ENCODE measurements around the gene GPC3.
"Not testable (repeated sequence)": the region's sequence is repeated elsewhere in the genome, so short reads cannot be mapped to it uniquely, and the experiment has no call there.

GPC3 gene

DNA sequence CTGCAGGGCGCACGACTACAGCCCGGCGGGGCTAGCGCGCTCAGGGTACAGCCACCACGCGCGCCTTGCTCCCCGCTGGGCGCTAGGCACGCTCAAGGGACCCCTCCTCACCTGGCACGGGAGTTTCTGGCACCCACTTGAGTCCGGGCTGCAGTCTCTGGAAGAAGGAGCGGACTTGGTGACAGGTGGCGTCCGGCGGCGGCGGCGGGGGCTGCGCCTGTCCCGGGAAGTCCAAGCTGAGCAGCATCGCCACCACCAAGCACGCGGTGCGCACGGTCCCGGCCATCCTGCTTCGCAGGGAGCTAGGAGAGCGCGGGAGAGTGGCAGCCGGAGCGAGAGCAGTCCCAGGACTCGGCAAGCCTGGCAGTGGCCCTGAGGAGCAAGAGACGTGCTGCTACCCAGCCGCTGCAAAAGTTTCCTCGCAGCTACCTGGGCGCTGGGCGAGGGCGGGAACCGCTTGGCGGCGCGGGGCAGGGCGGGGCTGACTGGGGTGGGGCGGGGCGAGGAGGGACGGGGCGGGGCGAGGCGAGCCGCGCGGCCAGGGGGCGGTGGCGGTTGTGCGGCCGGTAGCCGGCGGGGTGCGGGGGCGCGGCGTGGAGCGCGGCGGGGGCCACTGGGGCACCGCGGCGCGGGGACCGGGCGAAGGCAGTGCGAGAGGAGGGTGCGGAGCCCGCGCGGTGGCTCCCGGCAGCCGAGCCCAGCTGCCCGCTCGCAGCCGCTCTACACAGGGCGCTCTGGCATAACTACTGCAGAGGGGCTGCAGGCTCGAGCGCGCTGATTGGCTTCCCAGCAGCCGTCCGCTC lies at the start of gene GPC3:
Gene GPC3 (minus strand): TSS at position 431 of the 803 bp plus-strand sequence.
- no peak for DNase-seq (ENCODE audit: low read depth)

DNA sequence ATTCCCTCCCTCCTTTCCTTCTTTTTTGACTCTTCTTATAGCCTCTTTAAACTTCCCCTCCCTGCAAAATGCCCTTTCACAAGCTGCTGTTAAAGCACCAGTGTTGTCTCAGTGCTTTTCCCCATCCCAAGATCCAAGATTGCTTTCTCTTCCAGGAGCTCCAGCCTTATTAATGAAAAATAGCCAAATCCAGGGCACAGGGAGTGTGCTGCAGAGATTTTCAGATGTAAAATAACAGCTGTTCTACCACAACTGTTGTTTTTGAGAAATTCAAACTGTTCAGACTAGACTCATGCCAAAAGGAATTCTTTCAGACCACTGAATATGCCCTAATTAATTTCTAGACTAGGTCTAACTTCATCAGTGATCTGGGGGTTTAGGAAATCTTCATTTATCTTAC lies 47.0 kb upstream of the GPC3 start:
- DNase-seq (ENCODE audit: low read depth), result no peak

DNA sequence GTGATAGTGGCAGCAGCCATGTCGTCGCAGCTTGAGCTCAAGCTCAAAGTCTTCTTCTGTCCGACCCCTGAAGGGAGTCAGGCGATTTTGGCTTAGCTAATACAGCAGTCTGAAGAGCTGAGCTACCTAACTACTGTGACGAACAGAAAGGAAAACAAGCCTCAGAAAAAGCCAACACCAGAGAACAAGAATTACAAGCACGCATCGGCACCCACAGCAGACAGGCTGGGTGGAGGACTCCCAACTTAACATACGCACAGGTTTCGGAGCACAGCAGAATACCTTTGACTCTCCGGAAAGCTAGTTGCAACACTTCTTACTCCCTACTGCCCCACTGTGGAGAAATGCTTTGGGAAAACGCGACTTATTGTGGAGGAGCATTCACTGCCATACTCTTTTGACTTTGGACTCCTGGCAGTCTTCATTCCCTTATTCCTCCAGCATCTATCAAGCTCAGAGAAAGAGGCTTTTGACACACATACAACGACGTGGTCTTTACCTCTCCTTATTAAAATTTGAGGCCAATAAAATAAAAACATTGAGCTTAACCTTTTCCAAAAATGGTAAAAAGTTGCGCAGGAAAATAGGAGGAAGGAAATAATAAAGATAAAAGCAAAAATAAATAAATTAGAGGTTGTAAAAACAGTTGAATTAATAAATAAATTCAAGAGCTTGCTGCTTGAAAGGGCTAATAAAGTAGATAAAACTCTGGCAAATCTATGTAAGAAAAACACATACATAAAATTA lies 41.3 kb upstream of the GPC3 start:
- DNase-seq (ENCODE audit: low read depth), result peak; percentile 41

DNA sequence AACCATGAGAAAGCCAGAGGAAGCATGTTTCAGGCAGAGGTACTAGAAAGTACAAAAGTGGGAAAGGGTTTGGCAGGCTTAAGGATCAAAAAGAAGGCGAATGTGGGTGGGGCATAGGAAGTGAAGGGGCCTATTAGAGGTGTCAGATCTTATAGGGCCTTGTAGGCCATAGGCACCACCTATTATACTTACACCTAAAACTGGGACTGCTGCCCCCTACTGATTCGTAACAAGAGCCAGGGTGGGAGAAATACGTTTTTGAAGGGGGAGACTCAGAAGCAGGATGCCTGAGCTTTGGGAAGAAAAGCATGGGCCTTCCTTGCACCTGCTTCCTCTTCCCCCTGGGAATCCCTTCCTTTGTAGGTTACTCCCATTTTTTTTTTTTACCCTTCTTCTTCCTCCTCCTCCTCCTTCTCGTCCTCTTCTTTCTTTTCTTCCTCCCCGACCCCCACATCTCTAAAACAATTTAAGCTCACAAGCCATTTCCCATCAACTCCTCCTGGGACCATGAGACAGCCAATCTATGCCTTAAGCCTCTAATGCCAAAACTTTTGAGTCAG lies 40.7 kb upstream of the GPC3 start:
- no peak for DNase-seq (ENCODE audit: low read depth)

DNA sequence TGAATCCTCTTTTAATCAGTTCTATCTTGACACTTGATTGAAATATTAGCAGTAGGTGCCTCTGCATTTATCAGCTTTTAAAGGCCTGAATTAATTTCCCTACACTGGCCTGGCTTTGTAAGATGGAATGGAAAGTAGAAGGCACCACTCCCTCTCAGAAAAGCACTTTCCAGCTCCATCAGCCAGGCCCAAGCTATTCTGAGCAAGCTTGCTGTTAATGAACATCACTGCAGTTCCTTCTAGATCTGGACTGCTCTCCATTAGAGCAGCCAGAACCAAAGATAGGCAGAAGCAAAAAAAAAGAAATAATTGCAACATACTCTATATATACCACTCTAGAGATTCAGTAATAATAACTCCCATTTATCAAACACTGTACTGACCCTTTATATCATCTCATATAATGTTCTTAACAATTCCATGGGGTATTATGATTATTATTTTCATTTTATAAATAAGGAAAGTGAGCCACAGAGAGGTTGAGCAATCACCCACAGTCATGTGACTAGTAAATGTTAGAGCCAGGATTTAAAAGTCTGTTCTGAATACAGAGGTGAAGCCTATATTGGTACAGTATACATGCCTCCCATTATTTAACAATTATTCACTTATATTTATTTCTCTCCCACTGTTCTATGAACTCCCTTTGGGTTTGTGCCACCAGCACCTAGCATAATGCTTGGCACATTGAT lies 39.4 kb upstream of the GPC3 start:
- no peak for DNase-seq (ENCODE audit: low read depth)

DNA sequence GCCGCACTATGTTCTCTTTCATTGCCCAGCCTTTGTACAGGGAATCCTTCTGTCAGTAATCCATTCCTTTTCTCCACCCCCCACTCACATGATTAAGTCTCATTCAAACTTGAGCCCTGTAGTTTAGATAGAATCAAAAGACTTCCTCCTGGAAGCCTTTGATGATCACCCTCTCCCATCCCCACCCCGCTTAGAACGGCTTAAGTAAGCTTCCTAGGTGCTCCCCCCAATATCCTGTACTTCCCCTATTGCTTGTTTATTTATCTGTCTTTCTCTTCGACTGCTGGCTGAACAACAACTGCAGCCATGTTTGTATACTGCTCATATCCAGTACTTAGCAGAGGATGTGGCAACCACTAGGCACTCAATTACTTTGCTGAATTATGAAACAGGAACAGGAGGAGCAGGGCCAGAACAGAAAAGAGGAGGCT lies 38.5 kb upstream of the GPC3 start:
- DNase-seq (ENCODE audit: low read depth), result no peak

DNA sequence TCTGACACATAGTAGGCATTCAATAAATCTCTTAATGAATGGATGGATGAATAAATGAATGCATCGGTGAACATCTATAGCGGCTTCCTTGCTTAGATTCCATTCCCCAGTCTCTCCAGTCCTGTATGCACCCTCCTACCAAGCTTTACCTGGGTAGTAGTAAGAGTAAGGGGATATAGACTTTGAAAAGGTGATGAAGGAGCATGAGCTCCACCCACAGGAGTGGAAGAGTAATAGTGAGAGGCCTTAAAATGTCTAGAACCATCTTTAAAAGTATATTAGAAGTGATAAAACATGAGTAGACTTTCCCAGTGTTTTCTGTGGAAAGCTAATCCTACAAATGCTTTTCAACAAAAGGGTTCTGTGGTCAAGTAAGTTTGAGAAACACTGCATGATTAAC lies 35.5 kb upstream of the GPC3 start:
- DNase-seq (ENCODE audit: low read depth), result no peak

DNA sequence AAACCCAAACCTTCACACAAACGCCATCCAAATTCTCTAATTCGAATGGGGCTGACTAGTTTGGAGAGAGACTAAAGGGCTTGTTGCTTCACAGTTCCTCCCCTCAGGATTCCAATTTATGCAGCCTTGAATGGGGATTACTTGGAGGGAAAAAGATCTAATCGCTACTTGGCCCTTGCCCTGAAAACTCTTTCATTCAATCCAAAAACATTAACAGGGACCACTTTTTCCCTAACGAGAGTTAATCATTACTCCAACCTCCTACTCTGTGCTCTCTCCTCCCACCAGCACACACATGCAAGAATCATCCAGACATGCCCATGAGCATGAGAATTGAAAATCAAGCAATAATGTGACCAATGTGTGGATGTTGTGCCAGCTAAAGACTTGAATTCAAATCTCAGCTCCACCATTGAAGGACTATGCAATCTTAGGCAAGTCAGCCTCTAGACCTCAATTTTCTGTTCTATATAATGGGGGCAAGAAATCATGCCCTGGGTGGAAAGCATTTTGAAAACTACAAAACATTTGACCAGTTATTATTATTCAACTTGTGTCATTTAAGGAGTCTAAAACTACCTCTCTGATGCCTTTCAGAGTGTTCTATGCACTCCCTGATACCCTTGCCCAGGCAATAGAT lies 34.3 kb upstream of the GPC3 start:
- DNase-seq (ENCODE audit: low read depth), result no peak

DNA sequence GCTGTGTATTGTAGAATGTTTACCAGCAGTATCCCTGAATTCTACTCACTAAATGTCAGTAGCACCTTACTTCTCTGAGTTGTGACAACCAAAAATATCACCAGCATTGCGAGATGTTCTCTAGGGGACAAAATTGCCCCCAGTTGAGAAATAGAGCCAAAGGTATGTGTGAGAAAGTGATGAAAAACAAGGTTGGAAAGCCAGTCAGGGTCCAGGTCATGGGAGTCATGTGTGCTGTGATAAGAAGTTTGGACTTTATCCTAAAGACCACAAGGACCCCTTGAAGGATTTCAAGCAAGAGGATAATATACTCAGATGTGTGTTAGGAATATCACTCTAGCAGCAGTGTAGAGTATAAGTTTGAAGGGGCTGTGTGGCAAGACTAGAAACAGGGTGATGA lies 30.9 kb upstream of the GPC3 start:
- not testable (repeated sequence) for DNase-seq (ENCODE audit: low read depth)

DNA sequence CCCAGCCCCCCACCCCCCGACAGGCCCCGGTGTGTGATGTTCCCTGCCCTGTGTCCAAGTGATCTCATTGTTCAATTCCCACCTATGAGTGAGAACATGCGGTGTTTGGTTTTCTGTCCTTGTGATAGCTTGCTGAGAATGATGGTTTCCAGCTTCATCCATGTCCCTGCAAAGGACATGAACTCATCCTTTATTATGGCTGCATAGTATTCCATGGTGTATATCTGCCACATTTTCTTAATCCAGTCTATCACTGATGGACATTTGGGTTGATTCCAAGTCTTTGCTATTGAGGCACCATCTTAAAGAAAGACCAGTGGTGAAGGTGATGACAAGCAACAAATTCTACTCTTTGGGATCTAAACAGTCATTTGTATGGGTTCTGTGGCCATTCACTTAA lies 30.1 kb upstream of the GPC3 start:
- DNase-seq (ENCODE audit: low read depth), result not testable (repeated sequence)

DNA sequence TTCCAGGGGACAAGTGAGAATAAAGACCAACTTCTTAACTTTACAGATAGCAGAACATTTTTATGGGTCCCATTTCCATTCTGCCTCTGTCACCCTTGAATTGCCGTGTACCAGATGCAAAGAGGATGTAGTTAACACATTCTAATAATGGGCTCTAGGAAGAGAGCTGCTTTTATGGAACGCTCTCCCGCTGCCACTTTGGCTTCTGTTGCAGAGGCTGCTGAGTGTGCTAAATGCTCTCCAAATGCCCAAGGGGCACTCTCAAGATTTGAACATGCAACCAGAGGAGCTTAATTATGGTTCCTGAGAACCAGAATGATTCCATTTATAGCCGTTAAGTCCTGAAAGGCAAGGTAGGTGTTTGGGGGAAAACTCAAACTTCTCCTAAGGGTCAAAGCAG lies 28.1 kb upstream of the GPC3 start:
- DNase-seq (ENCODE audit: low read depth), result no peak

DNA sequence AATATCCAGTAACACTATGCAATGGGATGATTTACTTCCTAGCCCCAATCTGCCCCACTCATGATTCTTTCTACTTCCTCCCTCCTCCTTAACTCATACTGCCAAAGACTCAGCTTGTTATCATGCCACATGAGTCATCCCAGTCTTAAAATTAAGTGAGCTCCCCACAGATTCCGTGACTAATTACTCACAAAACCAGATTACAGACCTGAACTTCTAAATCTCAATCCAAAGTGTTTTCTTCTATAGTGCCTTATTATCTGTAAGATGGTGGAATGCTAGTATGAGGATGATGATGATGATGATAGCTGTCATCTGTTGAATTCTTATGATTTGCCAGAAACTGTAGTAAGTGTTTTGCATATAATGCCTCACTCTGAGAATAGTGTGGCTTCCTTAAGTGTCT lies 27.7 kb upstream of the GPC3 start:
- DNase-seq (ENCODE audit: low read depth), result no peak

DNA sequence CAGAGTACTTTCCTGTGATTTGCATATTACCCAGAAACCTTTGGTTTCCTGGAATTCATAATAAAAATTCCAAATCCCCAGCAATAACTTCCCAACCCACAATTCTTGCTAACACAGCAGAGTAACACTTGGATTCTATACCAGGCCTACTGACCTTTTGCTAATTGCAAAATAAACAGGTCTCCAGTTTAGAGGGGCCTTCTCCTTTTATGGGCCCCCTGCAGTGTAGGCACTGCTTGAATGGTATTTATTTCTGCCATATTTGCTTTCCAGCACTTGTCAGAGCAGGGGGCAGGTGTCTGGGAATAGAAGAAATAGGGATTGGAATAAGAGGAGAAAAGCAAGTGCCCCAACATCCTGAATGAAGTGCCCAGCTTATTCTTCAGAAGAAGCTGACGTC lies 25.3 kb upstream of the GPC3 start:
- DNase-seq (ENCODE audit: low read depth), result no peak

DNA sequence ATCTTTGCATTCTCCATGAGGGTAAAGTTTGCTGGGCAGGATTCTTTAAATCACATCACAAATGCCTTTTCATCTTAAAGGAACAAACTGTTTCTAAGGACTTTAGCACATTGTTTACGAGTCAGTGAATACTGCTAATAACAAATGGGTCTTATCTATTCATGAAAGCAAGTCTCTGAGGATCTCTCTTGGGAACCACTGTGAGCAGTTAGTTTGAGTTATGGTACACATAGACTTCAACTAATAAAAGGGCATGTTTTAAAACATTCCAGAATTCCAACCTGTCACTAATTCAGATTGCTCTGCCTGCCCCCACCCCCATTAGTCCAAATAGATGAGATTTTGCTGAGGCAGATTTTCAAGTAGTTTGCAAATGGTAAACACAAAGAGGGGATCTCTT lies 22.3 kb upstream of the GPC3 start:
- DNase-seq (ENCODE audit: low read depth), result no peak

DNA sequence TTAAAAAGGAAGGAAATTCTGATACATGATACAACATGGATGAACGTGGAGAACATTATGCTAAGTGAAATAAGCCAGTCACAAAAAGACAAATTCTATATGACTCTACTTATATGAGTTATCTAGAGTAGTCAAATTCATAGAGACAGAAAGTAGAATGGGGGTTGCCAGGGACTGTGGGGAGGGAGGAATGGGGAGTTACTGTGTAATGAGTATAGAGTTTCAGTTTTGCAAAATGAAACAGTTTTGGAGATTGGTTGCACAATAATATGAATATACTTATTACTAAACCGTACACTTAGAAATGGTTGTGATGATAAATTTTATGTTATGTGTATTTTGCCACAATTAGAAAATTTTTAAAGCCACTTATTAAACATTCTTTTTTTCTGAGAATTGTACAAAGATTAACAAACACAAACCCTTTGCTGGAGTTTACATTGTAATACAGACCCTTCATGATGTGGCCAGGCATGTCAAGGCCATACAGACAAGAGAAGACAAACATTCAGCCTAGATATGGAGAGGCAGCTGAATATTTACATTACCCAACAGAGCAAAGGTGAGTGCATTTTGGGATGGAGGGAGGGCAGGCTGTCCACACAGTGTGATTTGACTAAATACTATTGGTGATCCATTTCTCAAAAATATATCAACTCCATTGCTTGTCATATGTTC lies 21.2 kb upstream of the GPC3 start:
- DNase-seq (ENCODE audit: low read depth), result no peak

DNA sequence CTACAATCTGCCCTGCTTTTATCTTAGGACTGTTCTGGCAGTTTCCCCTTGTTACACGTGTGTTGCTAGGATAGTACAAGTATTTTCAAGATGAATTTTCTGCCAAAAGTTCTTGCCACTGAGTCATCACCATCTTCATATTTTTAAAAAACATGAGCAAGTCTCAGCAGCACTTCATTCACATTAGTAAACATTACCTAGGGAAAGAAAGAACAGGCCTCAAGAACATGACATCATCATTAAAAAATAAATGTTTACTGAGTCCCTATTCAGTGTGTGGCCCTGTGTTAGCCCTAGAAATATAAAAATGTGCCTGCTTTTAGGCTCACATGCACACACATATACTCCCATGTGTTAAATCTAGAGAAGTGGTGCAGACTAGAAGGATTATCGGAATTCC lies 18.7 kb upstream of the GPC3 start:
- peak; percentile 51 for DNase-seq (ENCODE audit: low read depth)

DNA sequence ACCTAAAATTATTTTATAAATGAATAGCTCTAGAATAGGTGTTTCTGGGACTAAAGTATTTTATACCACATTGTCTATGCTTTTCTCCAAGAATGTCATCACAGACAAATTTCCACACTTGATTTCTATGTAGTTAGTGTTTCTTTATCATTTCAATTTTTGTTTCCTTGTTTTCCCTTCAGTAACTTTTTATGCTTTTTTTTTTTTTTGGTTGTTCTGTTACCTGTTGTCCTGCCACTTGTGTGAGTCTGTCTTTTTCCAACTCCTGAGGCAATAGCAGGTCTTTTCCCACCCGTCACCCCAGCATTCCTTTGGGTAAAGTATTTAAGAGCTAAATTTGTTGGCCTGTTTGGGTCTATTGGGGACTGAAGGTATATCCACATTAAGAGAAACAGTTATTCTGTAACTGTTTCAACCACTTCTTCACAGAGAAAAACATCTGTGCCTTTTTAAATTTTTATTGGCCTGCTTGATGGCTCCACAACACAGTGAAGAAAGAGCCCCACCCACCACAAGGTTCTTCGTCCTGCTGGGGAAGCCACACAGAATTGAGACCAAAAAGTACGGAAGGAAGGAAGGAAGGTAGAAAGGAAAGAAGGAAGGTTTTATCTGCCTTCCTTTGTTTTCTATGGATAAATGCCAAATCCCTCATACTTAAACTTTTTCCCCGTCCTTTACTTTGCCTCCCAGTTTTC lies 17.7 kb upstream of the GPC3 start:
- no peak for DNase-seq (ENCODE audit: low read depth)

DNA sequence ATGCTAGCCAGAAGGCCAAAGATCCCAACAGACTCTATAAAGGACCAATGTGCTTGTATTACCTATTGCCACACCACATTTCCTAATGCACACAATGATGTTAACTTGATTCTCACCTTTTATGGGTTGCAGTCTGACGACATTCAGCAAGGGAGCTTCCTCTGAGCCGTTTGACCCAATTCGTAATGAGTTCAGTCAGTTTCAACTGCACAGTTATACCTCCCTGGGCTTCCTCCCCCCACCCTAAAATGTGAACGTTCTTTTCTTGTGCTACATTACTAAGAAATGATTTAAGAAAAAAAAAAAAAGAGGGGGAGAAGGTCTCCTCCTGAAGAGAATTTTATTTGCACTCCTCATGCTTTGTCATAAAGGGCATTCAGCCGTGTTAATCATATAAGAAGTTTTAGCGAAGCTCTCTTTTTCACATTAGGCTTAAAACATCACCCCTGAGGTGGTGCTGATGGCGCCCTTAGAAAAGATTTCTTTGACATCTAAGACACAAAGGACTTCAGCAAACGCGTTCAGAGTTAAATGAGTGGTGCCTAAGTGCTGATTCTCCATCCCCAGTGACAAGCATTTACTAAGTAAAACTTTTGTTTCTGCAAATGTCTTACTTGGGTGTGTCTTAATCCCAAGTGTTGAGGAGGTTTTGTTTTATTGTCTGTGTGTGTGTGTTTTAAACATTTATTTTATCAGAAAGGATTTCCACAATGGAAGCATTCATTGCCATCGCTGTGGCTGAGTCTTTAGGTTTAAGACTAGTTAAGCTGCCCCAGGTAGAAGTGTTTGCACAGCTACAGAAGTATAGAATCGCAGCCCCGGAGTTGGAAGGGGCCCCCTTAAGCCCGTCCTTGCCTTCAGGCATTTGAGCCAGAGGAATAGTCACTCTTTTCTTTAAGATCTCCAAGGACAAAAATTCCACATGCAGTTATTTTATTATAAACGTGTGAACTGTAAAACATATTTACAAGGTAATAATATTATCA lies 15.2 kb upstream of the GPC3 start:
- DNase-seq (ENCODE audit: low read depth), result no peak

DNA sequence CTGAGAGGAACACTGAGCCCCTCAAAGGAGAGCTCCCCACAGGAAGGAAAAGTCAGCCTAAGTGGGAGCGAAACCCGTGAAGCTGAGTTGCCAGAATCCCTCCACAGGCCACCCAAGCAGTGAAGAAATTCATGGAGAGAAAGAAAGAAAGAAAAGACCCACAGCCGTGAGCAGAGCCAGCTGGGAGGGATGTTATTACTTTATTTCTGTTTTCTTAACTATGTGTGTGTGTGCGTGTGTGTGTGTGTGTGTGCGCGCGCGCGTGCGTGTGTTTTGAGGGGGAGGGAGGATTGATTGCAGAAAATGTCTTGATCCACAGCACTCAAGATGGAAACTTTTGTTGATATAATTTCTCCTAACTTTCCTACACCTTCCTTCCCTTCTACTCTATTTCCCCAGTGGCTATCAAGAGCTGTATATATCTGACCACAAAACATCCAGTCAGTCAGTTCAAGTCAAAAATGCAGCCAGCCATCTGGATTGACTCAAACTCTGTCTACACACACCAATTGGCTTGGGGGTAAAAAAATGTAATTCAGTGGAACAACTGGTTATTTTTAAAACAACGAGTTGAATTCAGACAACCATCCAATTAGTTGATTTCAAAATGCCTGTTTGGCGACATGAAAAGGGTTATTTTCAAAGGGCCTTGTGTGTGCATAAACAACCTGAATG lies 13.8 kb upstream of the GPC3 start:
- DNase-seq (ENCODE audit: low read depth), result peak; percentile 31
